Smooth muscle cell of bladder (primary cell): ENCODE measurements around the gene ARIH1. TPM values are rescaled to one million over a fixed set of nuclear protein-coding genes. Genes with fewer than 3 reads are reported as not detected.

Experiments used
- total RNA-seq: library from RNA; depleted of rRNA; stranded (reverse); fragments of >200 nt; gene quantifications from 2 replicates; pipeline ENCODE4 v1.2.3, GENCODE V29; 2014

ARIH1 gene, protein sequence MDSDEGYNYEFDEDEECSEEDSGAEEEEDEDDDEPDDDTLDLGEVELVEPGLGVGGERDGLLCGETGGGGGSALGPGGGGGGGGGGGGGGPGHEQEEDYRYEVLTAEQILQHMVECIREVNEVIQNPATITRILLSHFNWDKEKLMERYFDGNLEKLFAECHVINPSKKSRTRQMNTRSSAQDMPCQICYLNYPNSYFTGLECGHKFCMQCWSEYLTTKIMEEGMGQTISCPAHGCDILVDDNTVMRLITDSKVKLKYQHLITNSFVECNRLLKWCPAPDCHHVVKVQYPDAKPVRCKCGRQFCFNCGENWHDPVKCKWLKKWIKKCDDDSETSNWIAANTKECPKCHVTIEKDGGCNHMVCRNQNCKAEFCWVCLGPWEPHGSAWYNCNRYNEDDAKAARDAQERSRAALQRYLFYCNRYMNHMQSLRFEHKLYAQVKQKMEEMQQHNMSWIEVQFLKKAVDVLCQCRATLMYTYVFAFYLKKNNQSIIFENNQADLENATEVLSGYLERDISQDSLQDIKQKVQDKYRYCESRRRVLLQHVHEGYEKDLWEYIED
- total RNA-seq = 25.2 and 31.7 TPM in 2 replicates

DNA sequence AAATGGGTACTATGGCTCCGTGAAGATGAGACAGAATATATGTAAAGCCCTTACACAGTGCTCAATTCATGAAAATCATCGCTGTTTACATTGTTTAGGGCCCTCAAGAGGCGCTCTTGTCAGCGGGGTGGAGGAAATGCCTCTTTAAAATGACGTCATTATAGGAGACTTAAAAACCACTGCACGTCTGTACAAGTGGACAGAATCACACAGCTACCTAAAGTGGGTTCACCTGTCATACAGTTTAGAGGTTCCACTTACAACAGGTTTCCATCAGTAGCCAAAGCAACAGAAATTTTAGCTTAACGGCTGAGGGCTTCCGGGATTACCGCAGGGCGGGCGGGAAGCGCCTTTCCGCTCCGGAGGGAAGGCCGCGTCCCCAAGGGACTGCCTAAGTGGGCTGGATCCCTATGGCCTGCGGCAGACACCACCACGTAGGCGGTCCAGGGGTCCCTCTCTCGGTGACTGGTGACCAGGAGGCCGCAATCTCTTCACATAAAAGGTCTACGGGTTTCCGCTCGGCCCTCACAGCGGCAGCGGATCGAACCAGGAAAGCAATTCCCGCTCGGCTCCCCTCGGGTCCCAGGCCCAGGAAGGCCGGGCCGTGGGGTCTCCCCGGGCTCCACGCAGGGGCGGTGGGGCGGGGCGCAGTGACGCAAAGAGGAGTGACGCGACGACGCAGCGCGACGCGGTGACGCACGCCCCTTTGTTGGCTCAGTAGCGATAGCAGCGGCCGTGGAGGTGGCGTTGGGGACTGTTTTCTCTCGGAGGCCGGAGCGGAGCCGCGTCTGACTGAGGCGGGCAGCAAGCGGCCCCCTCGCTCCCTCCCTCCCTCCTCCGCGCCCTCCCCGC lies at the start of gene ARIH1:
Gene ARIH1, plus strand, starts transcription at position 717 of the 852 bp plus-strand sequence. CDS start 310 bp downstream, outside the sequence.

Other genes with a start within 250 kb of the ARIH1 start
- gene PKM, start 243.1 kb upstream of the ARIH1 start, total RNA-seq = 1,541 and 1,569 TPM in 2 replicates
- gene PARP6, start 201.8 kb upstream of the ARIH1 start, total RNA-seq = 10.2 and 13.5 TPM in 2 replicates
- gene CELF6, start 154.2 kb upstream of the ARIH1 start, total RNA-seq = under 0.01 and 0.18 TPM in 2 replicates
- 58.6 and 64.3 TPM in 2 replicates for gene HEXA, start 98.3 kb upstream of the ARIH1 start, total RNA-seq
- gene TMEM202, start 76.0 kb upstream of the ARIH1 start, total RNA-seq = not detected in 2 replicates
- gene GOLGA6B, start 180.4 kb downstream of the ARIH1 start, total RNA-seq = 0.09 TPM in 1 of 2 replicates, not detected in the other
- gene HIGD2B, start 211.9 kb downstream of the ARIH1 start, total RNA-seq = not detected in 2 replicates
- gene BBS4, start 211.9 kb downstream of the ARIH1 start, total RNA-seq = 20.6 and 25.6 TPM in 2 replicates